Activated CD4-positive, CD25-positive, alpha-beta regulatory T cell treated with anti-CD3 and anti-CD28 coated beads, Interleukin-2, amount 50 U/mL, for 16 hours (primary cell): Measurements from ENCODE around the gene BEND5.

Experiments
- DNase-seq: peaks from one replicate; pipeline ENCODE4 v3.0.0-alpha.2; 2020; ENCODE audit warnings: low read depth, low spot score

BEND5 gene

GRCh38 chr1:48765335-48765734 is 11.4 kb downstream of the BEND5 start:
- DNase-seq: no peak

- DNase-seq: no peak
These were observed 14.7 kb downstream of the BEND5 start for GRCh38 chr1:48761986-48762385.

DNA sequence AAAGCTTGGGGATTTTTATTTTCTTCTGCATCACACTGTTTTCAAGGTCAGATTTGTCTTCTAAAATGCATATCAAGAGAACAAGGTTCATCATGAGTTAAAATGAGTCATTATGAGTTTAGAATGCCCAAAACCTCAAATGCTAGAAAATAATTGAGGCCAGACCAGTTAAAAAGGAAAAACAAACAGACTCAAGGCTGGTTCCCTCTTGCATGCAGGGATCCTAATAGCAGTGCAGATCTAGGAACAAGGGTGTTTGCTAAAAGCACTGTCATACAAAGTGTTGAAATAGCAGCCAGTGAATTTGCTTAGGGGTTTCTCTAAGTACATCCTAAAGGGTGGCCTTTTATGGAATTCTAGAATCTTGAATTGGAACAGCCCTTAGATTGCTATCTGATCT is 15.3 kb downstream of the BEND5 start:
- no peak for DNase-seq

GRCh38 chr1:48760857-48761256 is 15.8 kb downstream of the BEND5 start:
- no peak for DNase-seq

DNA sequence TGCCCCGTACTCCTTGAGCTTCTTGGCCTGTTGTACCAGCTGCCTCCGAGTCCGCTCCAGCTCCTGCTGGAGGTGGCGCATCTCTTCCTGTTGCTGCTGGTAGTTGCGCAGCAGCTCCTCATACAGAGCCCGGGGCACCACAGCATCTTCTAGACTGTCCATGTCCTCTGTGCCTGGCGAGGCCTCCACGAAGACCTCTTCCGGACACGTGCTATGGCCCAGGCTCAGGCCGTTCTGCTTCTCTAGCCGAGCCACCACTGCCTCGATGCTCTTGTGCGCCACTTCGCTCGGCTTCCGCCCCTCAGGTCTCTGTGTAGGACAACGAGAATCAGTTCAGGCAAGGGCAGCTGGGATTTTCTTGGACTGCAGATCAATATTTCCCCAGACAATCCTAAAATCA is 17.7 kb downstream of the BEND5 start:
- no peak for DNase-seq

DNA sequence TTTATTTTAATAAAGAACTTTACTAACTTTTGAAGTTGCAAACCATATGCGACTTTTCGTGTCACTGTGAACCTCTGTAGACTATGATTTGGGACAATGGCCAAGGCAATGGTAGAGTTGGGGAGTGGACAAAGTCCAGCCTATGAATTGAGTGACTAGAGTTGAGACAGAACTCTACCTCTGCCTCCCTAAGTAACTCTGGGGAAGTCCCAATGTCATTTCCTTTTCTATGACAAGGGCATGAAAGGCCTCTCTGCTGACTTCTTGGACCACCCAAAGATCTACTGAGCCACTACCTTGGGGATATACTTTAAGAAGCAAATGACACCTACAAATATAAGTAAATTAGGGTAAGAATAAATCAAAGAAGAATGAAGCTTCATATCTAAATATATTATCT is 19.3 kb downstream of the BEND5 start:
- no peak for DNase-seq

DNA sequence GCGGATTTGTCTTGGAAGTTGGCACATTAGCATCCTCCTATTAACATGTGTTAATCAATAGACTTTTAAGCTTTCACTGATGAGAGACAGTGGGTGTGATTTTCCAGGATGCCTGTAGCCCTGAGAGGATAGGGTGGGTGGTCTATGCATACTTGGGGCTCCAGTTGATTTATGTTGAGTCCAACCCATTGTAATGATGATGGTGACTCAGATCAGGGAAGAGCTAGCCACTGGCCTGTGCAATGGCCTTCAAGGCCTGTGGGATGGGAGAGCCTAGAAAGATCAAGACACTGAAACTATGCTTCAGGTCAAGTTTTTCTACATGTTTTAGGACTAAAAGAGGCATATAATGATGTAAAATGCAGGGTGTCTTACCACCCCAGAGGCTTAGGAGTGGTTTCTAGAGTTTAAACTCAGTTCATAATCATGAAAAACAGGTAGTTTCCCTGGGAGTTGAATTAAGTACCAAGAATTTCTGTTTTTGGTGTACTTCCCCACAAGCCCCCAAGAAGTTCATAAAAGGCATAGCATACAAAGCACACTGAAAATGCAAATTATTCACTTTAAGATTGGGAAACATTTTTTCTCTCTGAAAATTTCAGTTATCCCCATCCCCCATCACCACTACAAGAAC is 19.9 kb downstream of the BEND5 start:
- DNase-seq: no peak

- DNase-seq: no peak
These were observed 23.4 kb downstream of the BEND5 start for GRCh38 chr1:48753293-48753692.

- no peak for DNase-seq
These were observed 26.6 kb downstream of the BEND5 start for GRCh38 chr1:48750109-48750508.

- DNase-seq: no peak
These were observed 27.6 kb downstream of the BEND5 start for GRCh38 chr1:48749068-48749467.

DNA sequence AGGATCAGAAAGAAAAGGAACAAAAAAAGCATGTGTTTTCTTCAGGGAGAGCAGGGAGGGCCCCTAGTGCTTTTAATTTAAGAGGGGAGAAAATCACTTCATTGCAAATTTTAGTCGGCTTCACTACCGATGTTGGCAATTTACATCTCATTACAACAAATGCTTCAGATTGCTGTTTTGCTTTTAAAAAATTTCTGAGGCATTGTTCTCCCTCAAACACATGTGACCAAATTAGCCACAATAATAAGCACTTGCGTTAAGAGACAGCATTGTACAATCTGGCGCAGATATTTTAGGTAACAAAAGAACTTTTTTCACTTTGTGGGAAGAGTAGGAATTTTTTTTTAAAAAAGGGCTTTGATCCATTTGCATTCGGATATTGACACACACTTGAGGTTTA is 29.8 kb downstream of the BEND5 start:
- DNase-seq: no peak

- no peak for DNase-seq
These were observed 32.7 kb downstream of the BEND5 start for GRCh38 chr1:48744032-48744431.

DNA sequence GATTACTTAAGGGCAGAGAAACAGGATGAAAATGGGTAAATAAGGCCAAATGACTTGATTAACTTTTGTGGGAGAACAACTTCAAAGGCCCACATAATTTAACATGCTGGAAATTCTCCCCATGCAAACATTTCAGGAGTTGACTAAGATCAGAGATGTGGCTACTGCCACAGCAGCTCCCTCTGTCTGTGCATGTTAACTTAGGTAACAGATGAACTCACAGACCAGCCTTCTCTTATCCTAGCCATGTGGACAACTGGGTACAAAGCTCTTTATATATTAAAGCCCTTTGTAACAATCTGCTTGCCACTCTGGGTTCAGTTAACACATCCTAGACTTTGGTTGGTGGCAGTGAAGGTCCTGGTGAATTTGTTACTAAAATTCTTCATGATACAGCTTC is 33.2 kb downstream of the BEND5 start:
- DNase-seq: no peak

DNA sequence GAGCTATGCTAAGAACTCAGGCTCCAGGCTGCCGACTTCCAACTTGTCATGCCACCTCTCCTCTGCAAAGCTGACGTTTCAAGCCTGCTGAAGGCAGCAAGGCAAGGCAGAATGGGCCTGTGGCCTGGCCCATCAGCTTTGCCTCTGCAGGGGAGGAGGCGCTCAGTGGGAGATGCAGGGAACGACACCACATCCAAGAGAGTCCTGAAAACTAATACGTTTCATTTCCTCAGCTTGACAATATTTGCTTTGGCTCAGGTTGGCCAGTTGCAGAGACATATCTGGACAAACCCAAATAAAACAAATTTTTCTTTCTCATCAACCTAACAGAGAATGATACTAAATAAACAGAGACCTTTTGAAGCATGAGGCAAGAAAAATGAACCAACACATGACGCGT is 35.3 kb downstream of the BEND5 start:
- DNase-seq: no peak

GRCh38 chr1:48740621-48741020 is 36.1 kb downstream of the BEND5 start:
- DNase-seq: no peak

- no peak for DNase-seq
These were observed 37.6 kb downstream of the BEND5 start for GRCh38 chr1:48739091-48739490.

- DNase-seq: no peak
These were observed 38.3 kb downstream of the BEND5 start for GRCh38 chr1:48738356-48738755.

DNA sequence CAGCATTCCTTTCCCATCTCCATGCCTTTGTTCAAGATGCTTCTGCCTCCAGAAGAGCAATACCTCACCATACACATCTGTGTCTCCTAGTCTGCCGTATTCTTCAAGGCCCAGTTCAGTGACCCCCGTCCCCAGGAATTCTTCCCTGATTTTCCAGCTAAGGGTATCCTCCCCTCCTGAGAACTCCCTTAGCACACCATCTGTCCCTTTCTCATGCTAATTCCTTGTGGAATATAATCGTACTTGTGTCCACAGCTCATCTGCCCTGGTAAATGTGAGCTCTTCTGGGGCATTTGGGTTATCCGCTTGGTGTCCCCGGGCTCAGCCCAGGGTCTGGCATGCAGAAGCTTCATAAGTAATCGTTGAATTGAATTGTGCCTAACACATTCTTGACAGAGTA is 40.9 kb downstream of the BEND5 start:
- DNase-seq: no peak

- DNase-seq: no peak
These were observed 46.4 kb downstream of the BEND5 start for GRCh38 chr1:48730164-48730910.

GRCh38 chr1:48728584-48728983 is 48.1 kb downstream of the BEND5 start:
- DNase-seq: no peak

DNA sequence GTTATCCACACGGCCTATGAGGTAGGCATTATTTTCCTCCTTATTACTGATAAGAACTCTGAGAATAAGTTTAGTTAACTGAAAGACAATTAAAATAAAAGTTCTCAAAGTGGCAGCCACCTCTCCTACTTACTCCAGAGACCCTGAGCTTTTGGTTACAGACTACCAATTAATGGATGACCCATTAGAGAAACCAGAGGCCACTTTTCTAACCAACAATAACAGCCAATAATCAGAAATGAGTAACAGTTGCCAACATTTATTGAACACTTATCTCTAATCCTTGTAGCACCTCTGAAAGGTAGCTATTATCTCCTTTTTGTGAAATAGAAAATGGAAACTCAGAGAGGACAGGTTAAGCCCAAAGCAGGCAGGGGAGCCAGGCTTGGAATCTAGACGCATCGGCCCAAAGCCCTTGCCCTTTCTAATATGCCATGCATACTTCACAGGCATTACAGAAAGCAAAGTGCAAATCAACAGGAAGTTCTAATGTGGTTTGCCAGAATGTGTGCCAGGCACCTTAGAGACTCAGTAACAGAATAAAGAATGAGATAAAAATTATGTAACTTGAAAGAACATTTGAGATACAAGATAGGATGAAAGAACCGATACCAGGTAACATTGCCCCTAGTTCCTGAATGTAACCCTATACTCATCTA is 50.0 kb downstream of the BEND5 start:
- DNase-seq: no peak

GRCh38 chr1:48726139-48726538 is 50.6 kb downstream of the BEND5 start:
- DNase-seq: no peak
